GM19328 (cell line): Measurements from ENCODE around the gene MYRIP.
"Not testable (repeated sequence)": the region's sequence is repeated elsewhere in the genome, so short reads cannot be mapped to it uniquely, and the experiment has no call there.

ENCODE experiments used
- ATAC-seq: cut with Tn5 transposase; IDR thresholded peaks from one replicate; pipeline ENCODE4 v1.9.1; 2021; ENCODE audit warnings: mild to moderate bottlenecking, moderate library complexity; ENCODE audit not compliant: unreplicated experiment

The MYRIP gene

DNA sequence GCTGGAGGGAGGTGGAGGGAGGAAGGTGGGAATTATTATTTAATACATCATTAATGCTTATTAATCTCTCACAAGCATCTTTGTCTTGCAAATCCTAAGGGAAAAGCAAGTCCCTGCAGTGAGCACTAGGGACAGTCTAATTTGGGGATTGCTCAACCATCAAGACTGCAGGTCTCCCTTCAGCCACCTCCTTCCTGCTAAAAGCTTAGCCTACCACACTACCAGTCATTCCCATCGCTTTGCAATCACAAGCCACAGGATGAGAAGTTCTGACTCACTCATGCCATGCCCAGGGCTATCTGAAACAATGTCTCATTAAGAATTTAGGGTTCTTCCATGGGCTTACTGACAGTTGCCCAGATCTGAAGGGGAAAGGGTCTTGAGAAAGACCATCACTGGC is 449.1 kb downstream of the MYRIP start:
- no peak for ATAC-seq

DNA sequence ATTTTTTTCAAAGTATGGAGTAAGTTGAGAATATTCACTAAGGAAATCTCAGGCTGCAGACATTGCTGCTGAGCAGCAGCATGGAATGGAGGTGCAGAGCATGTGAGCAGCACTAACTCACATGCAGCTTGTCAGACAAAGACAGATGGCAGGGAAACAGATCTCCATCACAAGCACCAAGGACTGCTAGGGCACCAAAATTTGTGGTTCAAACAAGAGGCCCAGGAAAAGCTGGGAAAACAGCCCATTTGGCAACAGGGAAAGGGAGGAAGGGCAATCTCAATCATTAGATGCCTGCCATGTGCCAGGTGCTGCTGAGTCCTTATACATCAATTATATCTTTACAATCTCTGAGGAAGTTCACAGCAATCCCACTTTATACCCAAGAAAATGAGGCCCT is 452.9 kb downstream of the MYRIP start:
- ATAC-seq: no peak

DNA sequence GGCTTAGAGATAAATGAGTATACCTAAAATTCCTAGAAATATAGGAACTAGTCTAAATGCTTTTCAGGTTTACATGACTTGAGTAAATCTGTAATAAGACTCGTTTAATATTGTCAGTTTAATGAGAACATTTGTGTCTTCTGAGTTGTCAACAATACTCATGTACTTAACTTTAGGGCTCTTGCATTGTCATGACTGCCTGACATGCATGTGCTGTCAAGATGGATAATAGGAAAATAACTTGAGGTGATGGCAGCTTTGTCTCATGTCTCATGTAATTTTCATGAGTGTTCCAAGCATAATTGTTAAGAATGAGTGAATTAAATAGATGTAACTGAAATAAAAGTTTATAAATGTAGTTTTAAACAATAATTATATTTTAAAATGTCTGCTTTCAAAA is 455.0 kb downstream of the MYRIP start:
- no peak for ATAC-seq

DNA sequence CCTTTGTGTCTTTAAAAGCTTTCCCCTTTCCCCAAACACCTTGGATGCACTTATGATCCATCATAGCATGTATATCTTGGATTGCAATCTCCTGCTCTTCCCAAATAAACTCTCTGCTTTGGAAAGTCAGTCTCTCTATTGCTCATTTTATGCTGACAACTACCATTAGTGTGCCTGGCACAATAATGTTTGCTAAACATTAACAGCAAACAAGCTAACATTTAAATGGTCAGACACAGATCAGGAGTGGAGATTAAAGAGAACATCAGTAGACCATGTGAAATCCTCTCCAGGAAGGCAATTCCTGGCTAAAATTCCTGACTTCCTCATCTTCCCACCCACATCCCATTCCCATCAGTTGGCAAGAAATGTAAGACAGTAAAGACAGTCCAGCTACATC is 455.8 kb downstream of the MYRIP start:
- ATAC-seq: no peak

DNA sequence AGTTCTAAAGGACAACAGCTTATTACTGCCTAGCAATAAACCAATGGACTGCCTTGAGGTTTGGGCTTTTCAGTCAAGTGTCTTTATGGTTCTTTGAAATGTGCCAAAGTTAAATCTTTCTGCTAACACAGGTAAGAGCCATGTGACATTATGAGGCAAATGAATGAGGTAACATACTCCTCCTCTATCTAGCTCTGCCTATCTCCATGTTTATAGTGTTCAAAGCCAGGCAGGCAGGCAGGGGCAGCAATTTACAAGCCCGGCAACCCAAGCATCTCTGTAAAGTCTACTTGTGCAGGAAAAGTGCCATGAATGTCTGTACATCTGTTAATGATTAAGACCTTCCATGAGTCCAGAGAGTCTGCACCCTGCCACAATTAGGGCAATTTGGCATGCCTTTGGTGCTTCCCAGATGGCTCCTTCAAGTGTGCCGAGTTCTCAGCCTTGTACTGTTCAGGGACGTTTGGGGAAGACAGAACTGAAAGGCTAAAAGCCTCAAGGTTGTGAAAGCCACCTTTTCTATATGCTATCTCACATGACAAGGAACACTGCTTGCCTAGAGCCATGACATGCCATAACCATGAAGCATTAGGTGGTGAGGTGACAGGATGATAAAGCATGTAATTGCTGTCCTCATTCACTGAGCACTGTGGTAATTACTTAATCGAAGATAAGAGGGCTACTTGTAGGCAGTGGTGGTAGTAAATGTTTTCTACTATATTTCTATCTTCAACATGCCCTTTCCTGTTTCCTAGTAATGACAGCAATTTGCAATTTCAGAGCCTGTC is 458.7 kb downstream of the MYRIP start:
- ATAC-seq: no peak

DNA sequence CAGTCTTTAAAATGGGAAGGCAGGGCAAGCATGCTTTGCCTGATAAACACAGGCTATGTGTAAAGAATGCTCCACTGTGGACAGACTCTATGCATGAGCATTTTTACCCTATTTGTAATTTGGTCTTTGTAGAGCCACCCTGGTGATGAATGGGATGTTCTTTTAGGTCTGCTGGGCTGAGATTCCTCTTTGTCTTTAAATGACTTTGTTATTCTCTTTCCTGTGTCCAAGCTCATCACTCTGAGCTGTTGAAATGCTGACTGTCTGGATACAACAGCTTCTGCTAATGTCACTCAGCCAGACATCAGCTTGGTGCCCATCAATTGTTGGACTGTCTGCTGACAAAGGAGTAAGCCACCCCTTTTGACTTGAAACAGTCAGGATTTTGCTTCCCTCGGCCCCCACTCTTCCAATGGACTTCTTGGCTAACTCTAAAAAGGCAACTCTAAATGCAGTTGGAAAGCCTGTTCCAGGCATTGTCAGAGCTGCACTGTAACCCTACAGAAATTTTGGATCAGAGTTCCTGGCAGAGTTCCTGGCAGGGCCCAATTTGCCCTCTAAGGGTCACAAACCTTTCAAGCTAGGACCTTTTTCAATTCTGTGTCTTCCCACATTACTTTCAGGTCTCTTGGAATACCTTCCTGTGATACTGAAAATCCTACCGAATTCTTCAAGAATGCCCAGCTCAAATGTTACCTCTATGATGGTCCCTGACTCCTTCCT is 459.6 kb downstream of the MYRIP start:
- no peak for ATAC-seq

DNA sequence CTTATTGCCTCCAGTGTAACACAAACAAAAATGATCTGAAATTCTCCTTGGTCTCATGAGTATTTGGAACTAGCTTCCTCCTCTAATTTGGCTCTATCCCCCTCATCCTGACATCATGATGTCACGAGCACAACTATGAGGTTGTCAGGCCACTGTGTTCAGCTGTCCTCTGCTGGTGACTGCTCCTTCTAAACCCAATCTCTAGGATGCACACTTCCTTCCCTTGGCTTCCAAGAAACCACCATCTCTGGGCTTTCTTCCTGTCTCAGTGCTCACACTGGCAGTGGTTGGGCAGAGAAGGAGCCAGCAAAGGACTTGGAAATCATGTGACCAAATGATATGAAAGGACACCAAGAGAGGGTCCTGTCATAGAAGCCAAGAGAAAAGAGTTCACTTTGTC is 469.4 kb downstream of the MYRIP start:
- ATAC-seq: no peak

DNA sequence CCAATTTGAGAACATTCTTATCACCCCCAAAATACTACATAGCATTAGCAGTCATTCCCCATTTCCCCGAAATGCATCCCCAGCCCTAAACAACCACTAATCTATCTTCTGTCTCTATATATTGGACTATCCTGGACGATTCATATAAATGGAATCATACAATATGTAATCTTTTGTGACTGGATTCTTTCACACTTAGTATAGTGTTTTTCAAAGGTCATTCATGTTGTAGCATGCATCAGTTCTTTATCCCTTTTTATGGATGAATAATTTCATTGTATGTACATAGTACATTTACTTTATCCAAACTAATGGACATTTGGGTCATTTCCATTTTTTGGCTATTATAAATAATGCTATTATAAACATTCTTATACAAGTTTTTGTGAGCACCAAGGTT is 472.6 kb downstream of the MYRIP start:
- no peak for ATAC-seq

DNA sequence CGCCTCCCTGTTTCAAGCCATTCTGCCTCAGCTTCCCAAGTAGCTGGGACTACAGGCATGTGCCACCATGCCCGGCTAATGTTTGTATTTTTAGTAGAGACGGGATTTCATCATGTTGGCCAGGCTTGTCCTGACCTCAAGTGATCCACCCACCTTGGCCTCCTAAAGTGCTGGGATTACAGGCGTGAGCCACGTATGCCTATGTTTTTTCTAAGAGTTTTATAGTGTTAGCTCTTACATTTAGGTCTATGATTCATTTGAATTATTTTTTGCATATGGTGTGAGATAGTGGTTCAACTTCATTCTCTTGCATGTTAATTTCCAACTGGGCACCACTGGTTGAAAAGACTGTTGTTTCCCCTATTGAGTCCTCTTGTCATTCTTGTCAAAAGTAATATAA is 473.6 kb downstream of the MYRIP start:
- ATAC-seq: not testable (repeated sequence)

DNA sequence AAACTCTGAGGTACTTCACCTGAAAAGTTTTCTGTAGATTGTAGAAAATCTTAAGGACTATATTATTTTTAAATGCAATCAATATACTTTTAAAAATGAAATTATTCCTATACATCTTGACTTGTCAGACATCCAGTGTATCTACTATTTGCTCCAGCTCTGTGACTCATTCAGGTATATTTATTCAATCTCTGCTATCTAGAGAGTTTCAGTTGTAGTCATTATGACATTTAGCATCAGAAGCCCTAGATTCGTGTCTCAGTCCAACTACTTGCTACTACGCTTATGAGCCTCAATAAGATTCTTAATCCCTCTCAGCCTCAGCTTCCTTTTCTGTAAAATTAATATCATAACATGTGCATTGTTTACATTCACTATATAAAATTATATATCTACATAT is 477.8 kb downstream of the MYRIP start:
- ATAC-seq: no peak

DNA sequence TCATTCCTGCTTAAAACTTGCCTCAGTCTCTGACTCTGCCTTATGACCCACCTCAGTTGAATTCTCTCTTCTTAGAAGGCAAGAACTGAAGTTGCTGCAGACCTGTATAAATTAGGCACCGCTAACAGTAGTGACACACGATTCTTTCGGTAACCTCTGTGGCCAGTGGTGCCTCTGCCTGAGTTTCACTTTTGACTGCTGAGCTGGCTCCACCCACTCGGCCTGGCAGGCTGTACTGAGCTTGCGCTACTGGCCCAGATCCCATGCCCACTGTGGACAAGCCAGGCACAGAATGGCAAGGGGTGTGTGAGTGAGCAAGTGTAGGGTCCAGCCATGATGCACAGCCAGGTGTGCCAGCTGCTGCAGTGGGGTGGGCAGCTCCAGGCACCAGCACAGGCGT is 481.0 kb downstream of the MYRIP start:
- no peak for ATAC-seq

DNA sequence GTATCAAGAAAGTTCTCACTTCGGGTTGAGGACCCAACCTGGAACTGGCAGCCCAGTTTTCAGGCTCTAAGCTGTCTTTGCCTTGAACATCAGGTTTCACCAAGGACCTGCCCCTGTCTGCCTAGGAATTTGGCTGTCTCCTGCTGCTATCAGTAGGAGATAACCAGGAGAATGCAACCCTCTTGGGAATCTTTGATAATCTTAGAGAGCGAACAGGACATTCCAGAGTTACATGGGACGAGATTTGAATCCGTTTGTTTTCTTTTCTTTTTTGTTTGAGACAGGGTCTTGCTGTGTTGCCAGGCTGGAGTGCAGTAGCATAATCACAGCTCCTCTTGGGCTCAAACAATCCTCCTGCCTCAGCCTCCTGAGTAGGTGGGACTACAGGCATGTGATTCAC is 482.1 kb downstream of the MYRIP start:
- ATAC-seq: no peak

DNA sequence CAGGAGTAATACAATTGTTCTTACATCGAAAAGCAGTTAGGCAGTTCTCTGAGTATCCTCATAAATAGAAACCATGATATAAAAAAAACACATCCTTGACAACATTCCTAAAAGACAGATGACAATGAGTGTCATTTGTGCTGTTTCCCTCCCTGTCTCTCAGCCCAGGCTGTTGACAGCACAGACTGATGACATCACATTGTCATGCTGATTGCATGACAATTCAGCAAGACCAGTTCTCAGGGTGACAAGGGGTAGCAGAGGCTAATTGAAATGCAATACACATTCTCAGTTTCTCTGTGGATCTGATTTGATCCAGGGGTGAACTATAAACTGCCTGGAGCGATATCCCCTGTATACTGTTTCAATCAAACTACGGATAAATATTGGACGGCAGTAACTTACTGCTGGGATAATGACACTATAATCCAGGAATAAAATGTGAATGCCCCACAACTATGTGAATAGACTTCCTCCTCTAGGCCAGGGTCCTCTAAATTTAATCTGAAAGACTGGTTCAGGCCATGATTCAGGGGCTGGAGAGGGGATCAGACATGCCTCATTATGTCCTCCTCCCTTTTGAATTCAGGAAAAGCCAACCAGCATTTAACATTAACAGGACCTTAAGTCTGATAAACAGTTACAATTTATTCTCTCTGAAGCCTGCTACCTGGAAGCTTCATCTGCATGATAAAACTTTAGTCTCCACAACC is 483.4 kb downstream of the MYRIP start:
- no peak for ATAC-seq

DNA sequence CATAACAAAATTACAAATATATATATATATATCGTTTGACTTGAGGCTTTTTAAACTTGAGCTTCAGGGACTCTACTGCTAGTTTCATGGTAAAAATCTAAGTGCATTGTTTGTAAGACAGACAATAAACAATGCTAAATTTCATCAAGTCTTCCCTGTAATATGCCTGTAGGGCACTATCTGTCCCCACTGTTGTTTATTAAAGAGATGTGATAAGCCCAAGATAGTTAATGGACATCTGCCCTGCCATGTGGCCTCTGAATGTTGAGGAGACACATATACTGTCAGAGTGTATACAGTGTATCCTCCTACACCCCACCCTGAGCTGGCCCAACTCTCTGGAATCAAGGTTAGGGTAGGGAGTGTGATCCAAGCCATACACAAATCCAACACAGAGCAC is 485.0 kb downstream of the MYRIP start:
- ATAC-seq: no peak

DNA sequence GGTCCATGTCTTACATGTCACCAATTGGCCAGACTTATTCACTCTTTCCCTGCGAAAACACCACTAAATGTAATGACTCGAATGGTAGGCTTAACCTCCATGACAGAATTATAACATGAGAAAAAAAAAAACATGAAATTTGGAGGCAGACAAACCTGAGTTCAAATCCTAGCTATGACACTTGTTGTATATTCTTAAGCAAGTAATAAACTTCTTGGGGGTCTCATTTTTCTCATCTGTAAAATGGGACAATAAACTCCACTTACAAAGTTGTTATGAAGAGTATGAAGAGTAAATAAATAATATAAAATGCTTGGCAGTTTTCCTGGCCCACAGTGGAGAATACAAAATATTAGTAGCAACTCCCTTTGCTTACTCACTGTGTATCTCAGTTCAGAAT is 488.7 kb downstream of the MYRIP start:
- ATAC-seq: no peak

DNA sequence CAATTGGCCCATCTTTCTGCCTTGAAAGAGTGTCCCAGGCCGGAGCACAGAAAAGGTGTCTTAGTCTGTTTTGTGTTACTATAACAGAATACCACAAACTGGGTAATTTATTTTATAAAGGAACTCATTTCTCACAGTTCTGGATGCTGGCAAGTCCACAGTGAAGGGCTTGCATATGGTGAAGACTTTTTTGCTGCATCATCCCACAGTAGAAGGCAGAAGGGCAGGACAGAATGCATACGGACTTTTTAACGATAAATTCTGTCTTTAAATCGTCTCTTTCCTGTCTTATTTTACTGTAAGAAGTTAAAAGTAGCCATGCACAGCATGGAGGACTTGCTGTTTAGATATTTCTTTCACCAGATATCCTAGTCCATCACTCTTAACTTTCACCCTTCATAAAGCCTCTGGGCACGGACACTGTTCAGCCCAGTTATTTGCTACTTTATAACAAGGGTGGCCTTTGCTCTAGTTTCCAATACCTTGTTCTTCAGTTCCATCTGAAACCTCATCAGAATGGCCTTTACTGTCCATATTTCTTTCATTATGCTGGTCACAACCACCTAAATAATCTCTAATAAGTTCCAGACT is 489.8 kb downstream of the MYRIP start:
- no peak for ATAC-seq

DNA sequence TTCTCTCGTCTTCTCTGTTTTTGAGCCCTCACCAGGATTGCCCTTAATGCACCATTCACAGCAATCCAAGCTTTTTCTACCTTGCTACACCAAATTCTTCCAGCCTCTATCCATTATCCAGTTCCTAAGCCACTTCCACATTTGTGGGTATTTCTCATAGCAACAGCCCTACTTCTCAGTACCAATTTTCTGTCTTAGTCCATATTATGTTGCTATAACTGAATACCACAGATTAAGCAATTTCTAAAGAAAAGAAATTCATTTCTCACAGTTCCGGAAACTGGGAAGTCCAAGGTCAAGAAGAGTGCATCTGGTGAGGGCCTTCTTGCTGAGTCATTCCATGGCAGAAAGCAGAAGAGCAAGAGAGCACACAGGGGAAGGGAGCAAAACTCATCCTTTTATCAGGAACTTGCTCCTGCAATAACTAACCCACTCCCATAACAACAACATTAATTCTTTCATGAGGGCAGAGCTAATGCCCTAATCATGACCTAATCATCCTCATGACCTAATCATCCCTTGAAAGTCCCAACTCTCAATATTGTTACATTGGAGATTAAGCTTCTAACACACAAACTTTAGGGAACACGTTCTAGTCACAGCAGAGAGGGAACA is 490.4 kb downstream of the MYRIP start:
- ATAC-seq: no peak

DNA sequence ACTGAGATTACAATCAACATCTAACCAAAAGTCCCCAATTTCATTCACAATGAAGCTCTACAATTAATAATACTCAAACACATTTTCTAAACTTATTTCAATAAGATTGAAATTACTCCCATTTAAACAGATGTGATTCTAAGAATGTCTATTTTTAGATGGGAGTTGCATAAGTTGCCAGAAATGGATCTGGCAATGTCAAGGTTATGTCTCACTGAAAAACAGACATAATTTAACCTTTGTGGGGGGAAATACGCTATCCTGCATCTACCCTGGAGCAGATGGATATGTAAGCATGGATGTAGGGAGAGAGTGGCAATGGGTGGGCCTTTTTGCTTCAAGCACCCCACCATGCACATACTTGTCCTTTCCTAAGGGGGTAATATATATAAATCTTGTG is 493.4 kb downstream of the MYRIP start:
- ATAC-seq: no peak

DNA sequence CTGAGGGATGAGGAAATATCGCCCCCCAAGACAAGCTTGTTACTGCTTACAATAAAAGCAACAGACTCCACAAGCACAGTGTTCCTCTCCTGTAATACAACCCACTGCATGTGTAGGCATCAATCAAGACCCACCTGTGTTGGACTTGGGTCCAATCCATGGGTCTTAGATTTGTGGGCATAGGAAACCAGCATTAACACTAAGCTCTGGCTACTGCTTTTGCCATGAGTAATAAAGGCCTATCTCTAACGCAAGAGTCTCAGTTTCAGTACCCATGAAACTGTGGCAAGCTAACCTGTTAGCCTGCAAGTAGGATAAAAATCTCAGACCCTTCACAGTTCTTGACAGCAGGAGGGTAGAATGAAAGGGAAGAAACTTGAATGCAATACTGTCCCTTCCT is 494.9 kb downstream of the MYRIP start:
- no peak for ATAC-seq

DNA sequence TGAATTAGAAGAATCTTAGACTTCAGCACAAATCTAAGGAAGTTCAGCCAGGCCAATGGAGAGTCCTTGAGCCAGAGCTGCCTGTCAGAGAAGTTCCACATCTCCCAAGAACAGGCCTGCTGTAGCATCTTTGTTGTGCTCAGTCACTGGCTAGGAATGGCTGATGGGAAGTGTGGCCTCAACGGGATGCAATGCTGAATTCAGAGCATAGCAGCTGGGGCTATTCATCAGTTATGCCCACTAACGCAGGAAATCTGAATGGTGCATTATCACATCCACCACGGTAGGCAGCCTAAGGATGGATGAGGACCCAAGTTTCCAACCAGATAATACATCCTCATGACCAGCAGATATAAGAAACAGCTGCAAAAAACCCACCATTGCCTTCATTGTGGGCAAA is 496.9 kb downstream of the MYRIP start:
- no peak for ATAC-seq

DNA sequence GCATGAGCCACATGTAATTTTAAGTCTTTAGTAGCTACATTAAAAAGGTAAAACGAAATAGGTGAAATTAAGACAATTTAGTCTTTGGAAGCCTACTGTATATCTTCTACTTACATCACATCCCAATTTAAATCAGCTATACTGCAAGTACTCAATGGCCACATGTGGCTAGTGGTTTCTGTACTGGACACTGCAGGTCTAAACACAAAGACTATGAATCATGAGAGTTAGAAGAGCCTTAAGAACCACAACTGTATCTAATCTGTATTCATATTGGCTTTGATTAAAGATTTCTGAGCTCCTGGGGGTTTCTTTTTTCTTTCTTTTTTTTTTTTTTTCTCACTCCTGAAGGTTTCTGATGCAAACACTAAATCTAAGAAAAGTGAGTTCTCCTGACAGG is 497.8 kb downstream of the MYRIP start:
- ATAC-seq: no peak
